ENCODE results near the gene SIGLECL1. TPM values are rescaled to one million over a fixed set of nuclear protein-coding genes. Genes with fewer than 3 reads are reported as not detected.

The SIGLECL1 gene
- total RNA-seq, 1 experiment from 2014 or later: not detected

- Histone ChIP-seq H3K9me3 (ENCODE audit: control insufficient read depth, low read depth, low read length) (no peaks in the 10 kb centered on the region), H2BK12ac (ENCODE audit: insufficient read length, low read depth, low read length) (no peak within 1 kb of the TSS), H3K4ac (ENCODE audit: low read depth, low read length) (no peak within 1 kb of the TSS), H2AFZ (ENCODE audit: low read length) (no peak within 1 kb of the TSS), H2BK15ac (ENCODE audit: low read depth, low read length) (no peak within 1 kb of the TSS), H2BK120ac (ENCODE audit: low read depth, low read length, poor library complexity, severe bottlenecking) (no peak within 1 kb of the TSS), H3K23me2 (ENCODE audit: insufficient read length, low read depth, low read length, poor library complexity, severe bottlenecking) (peaks cover 5% of the 10 kb centered on the region), H3K18ac (ENCODE audit: insufficient read length, low read depth, low read length) (no peak within 1 kb of the TSS), H2BK5ac (ENCODE audit: insufficient read length, low read length) (no peak within 1 kb of the TSS), H3K23ac (ENCODE audit: insufficient read length, low read depth, low read length) (no peak within 1 kb of the TSS), H3K4me1 (ENCODE audit: insufficient read depth, low read length) (peaks cover 4% of the 10 kb centered on the region; the same call in 1 of the 2 replicates), H4K91ac (ENCODE audit: insufficient read length, low read depth, low read length) (no peak within 1 kb of the TSS), H2BK20ac (ENCODE audit: low read depth, low read length, poor library complexity, severe bottlenecking) (no peak within 1 kb of the TSS), H2AK5ac (ENCODE audit: insufficient read length, low read length) (no peak within 1 kb of the TSS), H3T11ph (ENCODE audit: low read length) (no peak within 1 kb of the TSS), H3K79me1 (ENCODE audit: insufficient read depth, low read depth, low read length, poor library complexity, severe bottlenecking) (no peaks in the 10 kb centered on the region), H3K14ac (ENCODE audit: insufficient read depth, low read length) (peak within 1 kb of the TSS; percentile 47), H3K27me3 (ENCODE audit: insufficient read depth, low read length) (no peaks in the 10 kb centered on the region), H3K27ac (ENCODE audit: insufficient read length, low read depth, low read length) (no peak within 1 kb of the TSS), H4K5ac (ENCODE audit: insufficient read length, low read depth, low read length) (no peak within 1 kb of the TSS), H4K20me1 (ENCODE audit: control insufficient read depth, insufficient read depth, insufficient read length) (no peaks in the 10 kb centered on the region), H3K9ac (ENCODE audit: extremely low read depth, insufficient read length, low read length) (no peak within 1 kb of the TSS), H4K8ac (replicated peaks; ENCODE audit: insufficient read length, low read depth, low read length) (no peak within 1 kb of the TSS), H3K4me2 (ENCODE audit: insufficient read depth, insufficient read length, low read length) (peak within 1 kb of the TSS; percentile 54), H3K56ac (ENCODE audit: insufficient read length, low read depth, low read length) (no peak within 1 kb of the TSS), H3K79me2 (ENCODE audit: insufficient read depth, low read length) (no peaks in the 10 kb centered on the region)
- peak; percentile 71 for DNase-seq
- Mint-ChIP-seq H3K36me3 (ENCODE audit: insufficient read depth in 1 of 3, low read depth in 3 of 3) (peaks cover 4 to 13% (median 12%) of the 10 kb centered on the region in 3 experiments), H3K4me1 (peaks cover 21 to 26% of the 10 kb centered on the region in 2 experiments), H3K27ac (peak within 1 kb of the TSS in 2 of 3 experiments; percentile 4 to 81; a peak in 2 of 7 replicates), H3K4me3 (peak within 1 kb of the TSS; percentile 78 to 89), H3K9me3 (peaks cover 11% of the 10 kb centered on the region in 2 experiments; a peak in 4 of 5 replicates), H3K27me3 (ENCODE audit: low read depth) (peaks cover 9% of the 10 kb centered on the region)
- no CpG with 5 or more reads among the region's 76 CpGs for WGBS (ENCODE audit: extremely low coverage, insufficient read length, low lambda C conversion rate)
- TF ChIP-seq CTCF (conservative IDR thresholded peaks at IDR 0.05): no peak
Observed at GRCh38 chr19:51311351-51312257, 60.7 kb downstream of the SIGLECL1 start, which contains the start of gene IGLON5. IGLON5 (plus strand) TSS chr19:51311644; CDS start chr19:51311848, 204 bp downstream.

Data from H9 (cell line).